ENCODE data around the gene TUFT1.
"Not testable (repeated sequence)": the region's sequence is repeated elsewhere in the genome, so short reads cannot be mapped to it uniquely, and the experiment has no call there.

TUFT1 gene

GRCh38 chr1:151618003-151618402, 77.9 kb downstream of the TUFT1 start:
- no peak for DNase-seq (ENCODE audit: low spot score)

- DNase-seq (ENCODE audit: low spot score), result no peak
Observed at GRCh38 chr1:151618470-151618869, 78.4 kb downstream of the TUFT1 start.

- DNase-seq (ENCODE audit: low spot score), result not testable (repeated sequence)
Observed at GRCh38 chr1:151618996-151619395, 78.9 kb downstream of the TUFT1 start.

- no peak for DNase-seq (ENCODE audit: low spot score)
Observed at GRCh38 chr1:151619489-151620093, 79.5 kb downstream of the TUFT1 start.

- DNase-seq (ENCODE audit: low spot score), result no peak
Observed at GRCh38 chr1:151620286-151620685, 80.2 kb downstream of the TUFT1 start.

GRCh38 chr1:151621351-151621750, 81.2 kb downstream of the TUFT1 start:
- DNase-seq (ENCODE audit: low spot score), result peak; percentile 45

GRCh38 chr1:151624783-151625182, 84.7 kb downstream of the TUFT1 start:
- no peak for DNase-seq (ENCODE audit: low spot score)

- DNase-seq (ENCODE audit: low spot score), result no peak
Observed at GRCh38 chr1:151626740-151627334, 86.7 kb downstream of the TUFT1 start.

- DNase-seq (ENCODE audit: low spot score), result no peak
Observed at GRCh38 chr1:151629278-151629677, 89.2 kb downstream of the TUFT1 start.

All from D341Med (cell line).